ENCODE results near the gene FLT4.

The FLT4 gene

GRCh38 chr5:180625125-180625790 lies 24.1 kb downstream of the FLT4 start:
- no peak for DNase-seq

GRCh38 chr5:180624587-180624986 lies 24.8 kb downstream of the FLT4 start:
- no peak for DNase-seq

- DNase-seq = no peak
Measured at GRCh38 chr5:180623844-180624243, 25.6 kb downstream of the FLT4 start.

GRCh38 chr5:180623411-180623834 lies 26.0 kb downstream of the FLT4 start:
- DNase-seq = no peak

- no peak for DNase-seq
Measured at GRCh38 chr5:180622910-180623309, 26.5 kb downstream of the FLT4 start.

- no peak for DNase-seq
Measured at GRCh38 chr5:180621311-180621710, 28.1 kb downstream of the FLT4 start.

GRCh38 chr5:180620014-180620413 lies 29.4 kb downstream of the FLT4 start:
- no peak for DNase-seq

- DNase-seq = no peak
Measured at GRCh38 chr5:180619563-180619915, 29.9 kb downstream of the FLT4 start.

- peak; percentile 7 for DNase-seq
Measured at GRCh38 chr5:180618829-180619562, 30.4 kb downstream of the FLT4 start.

- no peak for DNase-seq
Measured at GRCh38 chr5:180618487-180618828, 30.9 kb downstream of the FLT4 start.

- DNase-seq = no peak
Measured at GRCh38 chr5:180613814-180614188, 35.6 kb downstream of the FLT4 start.

- no peak for DNase-seq
Measured at GRCh38 chr5:180613188-180613813, 36.1 kb downstream of the FLT4 start.

GRCh38 chr5:180612683-180613082 lies 36.7 kb downstream of the FLT4 start:
- DNase-seq = no peak

- no peak for DNase-seq
Measured at GRCh38 chr5:180611140-180611850, 38.1 kb downstream of the FLT4 start.

GRCh38 chr5:180609817-180610550 lies 39.4 kb downstream of the FLT4 start:
- no peak for DNase-seq

GRCh38 chr5:180609386-180609785 lies 40.0 kb downstream of the FLT4 start:
- DNase-seq = no peak

GRCh38 chr5:180608572-180609310 lies 40.7 kb downstream of the FLT4 start:
- no peak for DNase-seq

- no peak for DNase-seq
Measured at GRCh38 chr5:180607861-180608571, 41.4 kb downstream of the FLT4 start.

GRCh38 chr5:180606215-180606785 lies 43.1 kb downstream of the FLT4 start:
- no peak for DNase-seq

- DNase-seq = peak; percentile 45
Measured at GRCh38 chr5:180605554-180606214, 43.7 kb downstream of the FLT4 start.

GRCh38 chr5:180604271-180604670 lies 45.1 kb downstream of the FLT4 start:
- DNase-seq = no peak

Data from activated T-cell treated with anti-CD3 and anti-CD28 coated beads for 4 hours (primary cell).